HG02678 (cell line): Measurements from ENCODE around the gene SRM.
"Not testable (repeated sequence)": the region's sequence is repeated elsewhere in the genome, so short reads cannot be mapped to it uniquely, and the experiment has no call there.

Experiments used
- ATAC-seq: cut with Tn5 transposase; IDR thresholded peaks from one replicate; pipeline ENCODE4 v1.9.1; 2021; ENCODE audit warnings: mild to moderate bottlenecking, moderate library complexity; ENCODE audit not compliant: unreplicated experiment

Gene SRM

DNA sequence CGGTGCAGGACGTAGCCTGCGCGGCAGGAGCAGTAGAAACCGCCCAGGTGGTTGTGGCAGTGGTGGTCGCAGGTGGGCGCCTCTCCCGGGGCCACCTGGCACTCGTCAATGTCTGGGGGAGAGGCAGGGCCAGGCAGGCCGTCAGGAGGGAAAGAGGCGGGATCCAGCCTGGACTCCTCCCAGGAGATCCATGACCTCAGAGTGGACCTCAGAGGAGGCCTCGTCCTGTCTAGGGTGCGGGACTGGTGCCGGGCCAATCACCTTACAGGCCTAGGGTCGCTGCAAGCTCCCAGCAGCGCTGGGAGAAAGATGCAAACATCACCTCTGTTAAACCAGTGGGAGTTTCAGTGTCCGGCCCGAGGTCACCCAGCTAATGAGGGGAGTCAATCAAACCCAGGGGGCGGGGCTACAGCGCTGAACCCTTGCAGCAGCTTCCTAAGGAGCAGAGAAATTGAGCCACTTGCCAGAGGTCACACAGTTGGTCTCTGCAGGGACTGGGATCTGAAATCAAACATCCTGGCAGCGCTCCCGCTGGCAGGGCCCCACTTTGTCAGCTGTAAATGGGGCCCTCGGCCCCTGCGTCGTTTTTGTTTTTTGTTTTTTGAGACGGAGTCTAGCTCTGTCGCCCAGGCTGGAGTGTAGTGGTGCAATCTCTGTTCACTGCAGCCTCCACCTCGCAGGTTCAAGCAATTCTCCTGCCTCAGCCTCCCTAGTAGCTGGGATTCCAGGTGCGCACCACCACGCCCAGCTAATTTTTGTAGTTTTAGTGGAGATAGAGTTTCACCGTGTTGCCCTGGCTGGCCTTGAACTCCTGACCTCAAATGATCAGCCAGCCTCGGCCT, 14.2 kb downstream of the SRM start:
- ATAC-seq = no peak

DNA sequence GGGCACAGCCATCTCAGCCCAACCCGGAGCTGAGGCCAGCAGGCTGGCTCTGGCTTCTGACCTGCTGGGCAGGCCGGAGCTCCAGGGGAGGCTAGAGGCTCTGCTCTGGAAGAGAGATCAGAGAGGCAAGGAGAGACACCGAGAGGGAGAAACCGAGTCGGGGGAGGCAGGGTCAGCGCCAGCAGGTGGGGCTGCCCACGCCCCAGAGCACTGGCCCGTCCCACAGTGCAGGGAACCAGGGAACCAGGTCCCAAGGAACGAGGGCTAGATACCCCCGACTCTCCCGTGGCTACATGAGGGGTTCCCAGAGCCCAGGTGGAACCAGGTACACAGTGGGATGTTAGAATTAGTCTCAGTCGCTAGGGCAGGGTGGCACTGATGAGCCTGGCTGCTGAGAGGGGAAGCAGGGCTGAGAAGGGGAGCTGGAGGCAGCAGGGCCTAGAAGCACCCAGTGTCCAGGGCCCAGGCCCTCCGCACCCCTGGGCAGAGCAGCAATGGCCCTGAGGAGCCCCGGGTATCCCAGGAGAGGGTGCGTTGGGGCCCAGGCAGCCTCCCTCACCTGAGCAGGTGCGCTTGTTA, 14.9 kb downstream of the SRM start:
- ATAC-seq = no peak

DNA sequence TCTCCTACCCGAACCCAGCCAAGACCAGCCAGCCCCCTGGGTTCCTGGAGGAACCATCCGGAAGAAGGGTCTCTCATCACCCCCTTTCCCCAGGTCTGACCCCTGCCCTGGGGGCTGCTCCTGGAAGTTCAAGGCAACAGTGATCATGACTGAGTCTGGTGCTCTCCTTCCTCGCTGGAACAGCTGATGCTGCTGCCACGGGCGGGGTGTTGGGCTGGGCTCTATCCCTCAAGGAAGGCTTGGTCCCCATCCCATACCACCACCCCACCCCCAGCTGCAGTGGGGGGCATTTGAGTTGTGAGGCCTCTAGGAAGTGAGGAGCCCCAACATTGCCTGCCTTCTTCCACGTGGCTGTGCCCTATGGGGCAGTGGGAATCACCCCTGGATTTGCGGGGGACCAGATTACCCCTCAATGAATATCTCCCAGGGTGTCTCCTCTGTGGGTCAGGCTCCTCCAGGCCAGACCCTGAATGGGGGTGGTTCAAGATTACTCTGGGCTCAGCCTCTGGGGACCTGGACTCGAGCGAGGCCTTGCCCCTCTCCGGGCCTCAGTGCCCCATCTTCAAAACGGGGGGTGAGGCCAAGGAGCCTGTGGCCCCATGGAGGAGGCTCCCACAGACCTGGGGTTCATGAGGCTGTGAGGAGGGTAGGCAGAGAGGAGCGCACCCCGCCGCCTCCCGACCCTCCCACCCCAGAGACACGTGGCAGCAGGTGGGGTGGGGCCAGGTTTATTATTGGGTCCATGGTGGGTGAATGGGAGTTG, 15.6 kb downstream of the SRM start:
- ATAC-seq = no peak

DNA sequence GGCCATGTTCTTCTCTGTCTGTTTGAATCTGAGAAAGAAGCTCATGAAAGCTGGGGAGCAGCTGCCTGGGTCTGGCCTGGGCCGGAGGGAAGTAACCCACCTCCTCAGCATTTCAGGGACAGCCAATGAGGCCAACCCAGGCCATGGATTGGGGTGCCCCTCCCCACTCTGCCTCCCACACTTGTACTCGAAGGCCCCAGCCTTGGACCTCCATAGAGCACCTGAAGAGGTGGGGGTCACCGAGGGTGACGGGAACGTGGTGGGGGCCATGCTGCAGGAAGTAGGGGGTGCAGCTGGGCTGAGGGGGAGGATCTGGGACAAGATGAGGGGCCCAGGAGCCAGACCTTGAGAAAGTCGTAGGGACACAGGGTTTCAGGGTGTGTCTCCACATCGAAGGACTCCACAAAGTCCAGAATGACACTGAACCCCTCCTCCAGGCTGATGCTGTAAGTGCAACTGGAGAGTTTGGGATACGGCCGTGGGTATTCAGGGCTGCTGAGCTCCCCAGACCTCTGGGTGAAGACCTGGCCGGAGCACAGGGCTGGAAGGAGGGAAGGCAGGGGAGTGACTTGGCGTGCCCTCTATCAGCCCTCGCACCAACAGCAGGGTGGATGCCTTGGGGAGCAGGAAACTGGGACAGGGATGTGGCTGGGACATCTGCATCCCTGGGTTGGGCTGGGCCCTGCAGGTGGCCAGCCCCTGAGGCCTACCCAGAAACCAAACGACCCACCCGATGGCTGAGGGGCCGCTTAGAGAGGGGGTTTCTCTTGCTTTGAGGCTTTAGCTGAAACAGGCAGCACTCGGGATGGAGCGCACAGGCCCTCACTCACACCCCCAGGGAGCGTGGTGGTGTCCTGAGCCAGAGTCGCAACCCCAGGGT, 16.6 kb downstream of the SRM start:
- no peak for ATAC-seq

DNA sequence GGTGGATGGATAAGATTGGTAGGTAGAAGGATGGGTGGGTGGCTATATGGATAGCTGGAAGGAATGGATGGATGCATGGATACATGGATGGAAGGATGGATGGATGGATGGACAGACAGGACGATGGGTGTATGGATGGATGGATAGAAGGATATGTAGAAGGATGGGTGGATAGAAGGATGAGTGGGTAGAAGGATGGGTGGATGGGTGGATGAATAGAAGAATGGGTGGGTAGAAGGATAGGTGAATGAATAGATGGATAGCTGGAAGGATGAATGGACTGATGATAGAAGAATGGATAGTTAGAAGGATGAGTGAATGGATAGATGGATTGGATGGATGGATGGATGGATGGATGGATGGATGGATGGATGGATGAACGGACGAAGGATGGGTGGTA, 17.8 kb downstream of the SRM start:
- no peak for ATAC-seq

DNA sequence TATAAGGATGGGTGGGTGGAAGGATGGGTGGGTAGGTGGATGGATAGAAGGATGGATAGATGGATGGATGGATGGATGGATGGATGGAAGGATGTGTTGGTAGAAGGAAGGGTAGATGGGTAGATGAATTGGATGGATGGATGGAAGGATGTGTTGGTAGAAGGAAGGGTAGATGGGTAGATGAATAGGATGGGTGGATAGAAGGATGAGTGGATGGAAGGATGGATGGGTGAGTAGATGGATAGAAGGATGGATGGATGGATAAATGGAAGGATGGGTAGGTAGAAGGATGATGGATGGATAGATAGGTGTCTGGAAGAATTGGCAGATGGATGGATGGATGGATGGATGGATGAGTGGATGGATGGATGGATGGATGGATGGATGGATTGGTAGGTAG, 18.8 kb downstream of the SRM start:
- no peak for ATAC-seq

DNA sequence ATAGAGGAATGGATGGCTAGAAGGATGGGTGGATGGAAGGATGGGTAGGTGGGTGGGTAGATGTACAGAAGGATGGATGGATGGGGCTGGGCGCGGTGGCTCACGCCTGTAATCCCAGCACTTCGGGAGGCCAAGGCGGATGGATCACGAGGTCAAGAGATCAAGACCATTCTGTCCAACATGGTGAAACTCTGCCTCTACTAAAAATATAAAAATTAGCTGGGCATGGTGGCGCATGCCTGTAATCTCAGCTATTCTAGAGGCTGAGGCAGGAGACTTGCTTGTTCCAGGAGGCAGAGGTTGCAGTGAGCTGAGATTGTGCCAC, 19.8 kb downstream of the SRM start:
- ATAC-seq = not testable (repeated sequence)

DNA sequence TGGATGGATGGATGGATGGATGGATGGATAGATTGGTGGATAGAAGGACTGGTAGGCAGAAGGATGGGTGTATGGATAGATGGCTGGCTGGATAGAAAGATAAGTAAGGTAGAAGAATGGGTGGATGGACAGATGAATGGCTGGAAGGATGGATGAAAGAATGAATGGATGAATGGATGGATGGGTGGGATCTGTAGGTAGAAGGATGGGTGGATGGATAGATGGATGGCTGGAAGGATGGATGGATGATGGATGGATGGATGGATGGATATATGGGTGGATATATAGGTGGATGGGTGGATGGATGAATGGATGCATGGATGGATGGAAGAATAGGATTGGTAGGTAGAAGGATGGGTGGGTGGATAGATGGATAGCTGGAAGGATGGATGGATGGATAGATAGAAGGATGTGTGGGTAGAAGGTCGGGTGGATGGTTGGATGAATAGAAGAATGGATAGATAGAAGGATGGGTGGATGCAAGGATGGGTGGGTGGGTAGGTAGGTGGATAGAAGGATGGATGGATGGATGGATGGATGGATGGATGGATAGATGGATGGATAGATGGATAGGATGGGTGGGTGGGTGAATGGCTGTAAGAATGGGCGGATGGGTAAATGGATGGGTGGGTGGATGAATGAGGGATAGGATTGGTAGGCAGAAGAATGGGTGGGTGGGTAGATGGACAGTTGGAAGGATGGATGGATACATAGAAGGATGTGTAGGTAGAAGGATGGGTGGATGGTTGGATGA, 20.3 kb downstream of the SRM start:
- no peak for ATAC-seq

DNA sequence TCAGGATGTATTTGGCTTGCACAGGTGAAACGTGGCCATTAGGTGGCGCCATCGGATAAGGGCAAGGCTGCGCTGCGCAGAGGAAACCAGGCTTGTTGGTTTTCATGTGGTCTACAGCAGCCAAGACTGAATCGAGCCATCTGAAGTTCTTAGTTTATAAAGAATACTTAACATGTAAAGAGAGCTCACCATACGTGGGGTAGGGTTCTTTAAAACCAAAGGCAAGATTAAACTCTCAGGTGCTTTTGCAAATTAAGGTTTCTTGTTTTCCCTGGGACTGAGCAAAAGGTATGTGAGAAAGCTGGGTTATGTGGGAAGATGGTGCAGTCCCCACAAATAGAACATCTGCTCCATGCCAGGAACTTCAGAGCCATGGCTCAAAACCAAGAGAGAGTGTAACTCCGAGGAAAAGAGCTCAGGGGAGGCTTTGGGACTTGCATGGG, 22.1 kb downstream of the SRM start:
- peak; percentile 65 for ATAC-seq

DNA sequence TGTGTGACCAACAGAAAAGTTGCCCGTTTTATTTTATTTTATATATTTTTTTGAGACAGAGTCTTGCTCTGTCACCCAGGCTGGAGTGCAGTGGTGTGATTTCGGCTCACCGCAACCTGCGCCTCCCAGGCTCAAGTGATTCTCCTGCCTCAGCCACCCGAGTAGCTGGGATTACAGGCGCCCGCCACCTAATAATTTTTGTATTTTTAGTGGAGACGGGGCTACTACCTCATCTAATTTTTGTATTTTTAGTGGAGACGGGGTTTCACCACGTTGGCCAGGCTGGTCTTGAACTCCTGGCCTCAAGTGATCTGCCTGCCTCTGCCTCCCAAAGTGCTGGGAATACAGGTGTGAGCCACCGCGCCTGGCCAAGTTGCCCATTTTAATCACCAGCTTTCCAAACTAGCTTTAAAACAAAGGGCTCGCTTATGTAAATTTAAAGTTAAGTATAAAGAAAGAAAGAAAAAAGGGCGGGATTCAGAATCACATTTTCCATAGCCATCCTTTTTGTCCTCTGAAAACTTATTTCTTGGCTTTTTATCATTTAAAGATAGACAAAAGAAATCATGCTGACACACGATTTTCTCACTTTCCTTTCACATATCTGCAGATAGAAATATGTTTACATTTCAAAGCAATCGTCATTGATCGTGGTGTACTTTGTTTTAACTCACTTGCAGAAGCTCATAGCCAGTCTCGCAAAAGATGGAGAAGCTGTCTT, 22.6 kb downstream of the SRM start:
- not testable (repeated sequence) for ATAC-seq

DNA sequence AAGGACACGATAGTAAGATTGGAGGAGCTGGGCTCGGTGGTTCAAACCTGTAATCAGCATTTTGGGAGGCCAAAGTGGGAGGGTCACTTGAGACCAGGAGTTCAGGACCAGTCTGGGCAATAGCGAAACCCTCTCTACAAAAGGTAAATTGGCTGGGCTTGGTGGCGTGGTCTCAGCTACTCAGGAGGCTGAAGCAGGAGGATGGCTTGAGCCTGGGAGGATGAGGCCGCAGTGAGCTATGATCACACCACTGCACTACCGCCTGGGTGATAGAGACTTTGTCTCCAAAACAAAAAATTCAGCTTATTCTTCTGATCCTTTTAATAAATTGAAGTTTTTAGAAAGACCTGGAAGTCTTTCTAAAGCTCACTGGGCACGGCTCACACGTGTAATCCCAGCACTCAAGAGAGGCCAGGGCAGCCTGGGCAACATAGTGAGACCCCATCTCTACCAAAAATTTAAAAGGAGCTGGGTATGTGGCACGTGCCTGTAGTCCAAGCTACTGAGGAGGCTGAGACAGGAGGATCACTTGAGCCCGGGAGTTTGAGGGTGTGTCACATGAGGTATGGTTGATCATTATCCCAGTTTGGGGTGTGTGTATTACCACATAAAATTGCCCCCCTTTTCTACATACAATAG, 28.1 kb downstream of the SRM start:
- ATAC-seq = no peak

DNA sequence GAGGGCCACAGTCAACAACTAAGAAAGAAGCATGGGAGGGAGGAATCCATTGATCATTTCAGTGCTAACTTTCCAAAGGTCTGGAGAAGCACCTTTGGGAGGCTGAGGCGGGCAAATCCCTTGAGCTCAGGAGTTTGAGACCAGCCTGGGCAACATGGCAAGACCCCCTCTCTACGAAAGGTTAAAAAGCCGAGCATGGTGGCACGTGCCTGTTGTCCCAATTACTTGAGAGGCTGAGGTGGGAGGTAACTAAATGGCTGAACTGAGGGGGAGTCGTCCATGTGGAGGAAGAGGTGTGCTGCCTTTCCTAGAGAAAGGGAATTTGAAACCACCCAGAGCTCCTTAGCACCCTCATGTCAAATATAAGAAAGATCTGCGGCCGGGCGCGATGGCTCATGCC, 29.0 kb downstream of the SRM start:
- ATAC-seq = no peak

DNA sequence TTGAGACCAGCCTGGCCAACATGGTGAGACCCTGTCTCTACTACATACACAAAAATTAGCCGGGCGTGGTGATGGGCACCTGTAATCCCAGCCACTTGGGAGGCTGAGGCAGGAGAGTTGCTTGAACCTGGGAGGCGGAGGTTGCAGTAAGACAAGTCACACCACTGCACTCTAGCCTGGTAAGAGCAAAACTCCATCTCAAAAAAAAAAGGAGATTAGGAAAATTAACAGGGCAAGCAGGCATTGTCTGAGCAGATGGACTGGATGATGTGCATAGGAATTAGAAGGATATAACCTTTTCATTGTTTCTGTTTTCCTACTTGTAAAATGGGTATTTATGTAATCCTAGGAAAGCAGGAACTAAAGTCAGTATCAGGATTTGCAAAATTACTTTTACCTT, 31.8 kb downstream of the SRM start:
- no peak for ATAC-seq

DNA sequence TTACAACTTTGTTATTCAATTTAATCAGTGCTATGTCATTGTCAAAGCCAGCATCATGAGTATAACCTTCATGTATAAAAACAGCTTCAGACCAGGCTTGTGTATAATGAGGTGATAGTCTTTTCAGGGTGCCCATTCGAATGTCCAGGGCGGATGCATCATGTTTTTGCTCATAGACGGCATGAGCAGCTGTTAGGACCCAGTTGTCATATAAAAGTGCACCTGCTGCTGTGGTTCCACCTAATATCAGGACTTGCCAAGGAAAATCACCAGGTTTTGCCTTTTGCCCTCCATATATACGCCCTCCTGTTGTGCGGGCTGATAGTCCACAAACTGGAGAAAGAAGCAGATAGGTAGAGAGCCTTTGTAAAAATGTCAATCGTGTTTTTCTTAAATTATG, 32.5 kb downstream of the SRM start:
- ATAC-seq = no peak

DNA sequence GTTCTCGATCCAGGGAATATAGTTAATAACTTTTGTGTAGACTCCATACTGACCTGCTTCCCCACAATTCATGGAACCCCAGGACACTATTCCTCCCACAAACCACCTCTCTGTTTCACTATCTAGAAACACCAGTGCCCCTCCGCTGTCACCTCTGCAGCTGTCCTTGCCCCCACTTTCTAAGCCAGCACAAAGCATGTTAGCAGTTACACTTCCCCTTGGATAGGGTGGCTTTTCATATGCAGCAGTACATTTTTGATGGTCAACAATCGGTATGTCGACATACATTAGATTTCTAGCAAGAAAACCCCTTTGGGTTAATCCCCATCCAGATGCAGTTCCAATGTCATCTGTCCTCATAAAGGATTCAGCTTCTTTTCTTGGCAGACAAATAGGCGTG, 32.9 kb downstream of the SRM start:
- ATAC-seq = no peak

DNA sequence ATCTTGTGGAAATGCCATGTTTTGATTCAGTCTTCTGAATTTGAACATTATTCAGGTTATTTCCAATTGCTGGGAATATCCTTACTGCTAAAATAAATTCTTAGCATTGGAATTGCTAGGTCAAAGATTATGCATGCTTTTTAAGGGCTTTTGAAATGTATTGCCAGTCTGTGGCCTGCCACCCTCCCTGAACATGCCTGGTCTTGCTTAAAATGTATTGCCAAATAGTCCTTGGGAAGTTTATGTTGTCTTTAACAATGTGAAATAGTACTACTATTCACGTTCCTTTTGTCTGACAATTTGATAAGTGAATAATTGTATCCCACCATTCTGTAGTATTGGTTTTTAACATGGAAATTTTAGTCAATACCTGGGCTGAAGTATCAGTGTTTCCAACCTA, 33.8 kb downstream of the SRM start:
- ATAC-seq = no peak

DNA sequence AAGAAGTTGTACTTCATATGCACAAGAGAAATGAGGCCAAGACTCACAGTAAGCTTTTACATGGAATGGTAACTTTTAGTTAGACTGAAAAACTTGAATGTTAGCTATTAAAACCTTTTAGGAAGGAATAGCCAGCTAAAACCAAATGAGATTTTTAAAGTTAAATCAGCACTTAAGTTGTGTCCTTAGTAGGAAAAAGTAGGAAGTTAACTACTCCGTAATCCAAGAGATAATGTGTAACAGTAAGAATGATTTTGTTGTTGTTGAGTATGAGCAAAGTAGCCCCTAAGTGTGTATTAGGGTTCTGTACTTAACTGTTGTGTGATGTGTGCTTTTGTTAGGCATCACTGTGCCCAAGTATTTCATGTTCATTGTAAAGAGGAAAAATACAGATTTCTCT, 34.2 kb downstream of the SRM start:
- ATAC-seq = no peak

DNA sequence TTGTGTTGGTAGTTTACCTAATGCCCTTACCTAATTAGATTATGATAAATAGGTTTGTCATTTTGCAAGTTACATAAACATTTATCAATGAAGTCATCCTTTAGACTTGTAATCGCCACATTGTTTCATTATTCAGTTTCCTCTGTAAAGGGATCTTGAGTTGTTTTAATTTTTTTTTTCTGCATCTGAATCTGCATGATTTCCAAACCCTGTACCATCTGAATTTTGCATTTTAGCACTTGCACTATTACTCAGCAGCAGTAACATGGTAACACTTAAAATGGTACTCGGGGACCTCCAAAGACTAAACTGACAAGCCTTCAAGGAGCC, 35.0 kb downstream of the SRM start:
- no peak for ATAC-seq

DNA sequence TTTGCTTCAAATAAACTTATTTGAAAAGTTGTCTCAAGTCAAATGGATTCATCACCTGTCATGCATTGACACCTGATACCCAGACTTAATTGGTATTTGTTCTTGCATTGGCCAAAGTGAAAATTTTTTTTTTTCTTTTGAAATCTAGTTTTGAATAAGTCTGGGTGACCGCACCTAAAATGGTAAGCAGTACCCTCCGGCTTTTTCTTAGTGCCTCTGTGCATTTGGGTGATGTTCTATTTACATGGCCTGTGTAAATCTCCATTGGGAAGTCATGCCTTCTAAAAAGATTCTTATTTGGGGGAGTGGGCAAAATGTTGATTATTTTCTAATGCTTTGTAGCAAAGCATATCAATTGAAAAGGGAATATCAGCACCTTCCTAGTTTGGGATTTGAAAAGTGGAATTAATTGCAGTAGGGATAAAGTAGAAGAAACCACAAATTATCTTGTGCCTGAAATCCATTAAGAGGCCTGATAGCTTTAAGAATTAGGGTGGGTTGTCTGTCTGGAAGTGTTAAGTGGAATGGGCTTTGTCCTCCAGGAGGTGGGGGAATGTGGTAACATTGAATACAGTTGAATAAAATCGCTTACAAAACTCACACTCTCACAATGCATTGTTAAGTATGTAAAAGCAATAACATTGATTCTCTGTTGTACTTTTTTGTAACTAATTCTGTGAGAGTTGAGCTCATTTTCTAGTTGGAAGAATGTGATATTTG, 35.5 kb downstream of the SRM start:
- ATAC-seq = no peak
